K562 (cell line): Measurements from ENCODE around the gene CCDC9B. TPM values are rescaled to one million over a fixed set of nuclear protein-coding genes. Genes with fewer than 3 reads are reported as not detected.
A peak's percentile ranks its signal among the peaks of the same experiment; 100 is the strongest.

ENCODE experiments used
- ARID2 ChIP-seq: fragments of 450-650 bp; IDR thresholded peaks from 2 replicates; pipeline ENCODE4 v1.6.1; 2017; ENCODE audit warnings: antibody characterized with exemption, mild to moderate bottlenecking
- CBX8 ChIP-seq: fragments of 200-600 bp; sonication (generic); IDR thresholded peaks from 2 replicates; pipeline ENCODE4 v1.6.1; 2012; ENCODE audit warnings: borderline replicate concordance, mixed run types, low read depth, mild to moderate bottlenecking, moderate library complexity, mixed read lengths, low read length, control low read depth, inconsistent platforms; ENCODE audit not compliant: poor library complexity, severe bottlenecking; ENCODE audit errors: extremely low read depth
- FOXJ3 ChIP-seq: sonication (generic); formaldehyde crosslinking; IDR thresholded peaks from 2 replicates; pipeline ENCODE4 v1.4.0; 2020; ENCODE audit warnings: mild to moderate bottlenecking, missing genetic modification reagents
- GABPB2 ChIP-seq: fragments of 250-450 bp; sonication (Bioruptor Pico); conservative IDR thresholded peaks from 2 replicates; pipeline ENCODE4 v1.5.1; 2021; ENCODE audit warnings: mild to moderate bottlenecking
- JUNB ChIP-seq: fragments of 450-650 bp; formaldehyde crosslinking; conservative IDR thresholded peaks from 2 replicates; pipeline ENCODE4 v1.4.0; 2020; ENCODE audit warnings: mild to moderate bottlenecking
- KLF6 ChIP-seq: fragments of 250-450 bp; sonication (Bioruptor Pico); IDR thresholded peaks from 2 replicates; pipeline ENCODE4 v1.4.0; 2020; ENCODE audit warnings: mild to moderate bottlenecking, moderate library complexity, borderline replicate concordance
- NCOA2 ChIP-seq, 2 experiments: fragments of 450-650 bp; IDR thresholded peaks; 2 replicates each; pipeline ENCODE4 v1.6.1; 2018; ENCODE audit warnings: mild to moderate bottlenecking in 2 of 2, moderate library complexity in 1 of 2; ENCODE audit not compliant: partially characterized antibody in 2 of 2
- NCOA4 ChIP-seq: fragments of 450-650 bp; IDR thresholded peaks from 2 replicates; pipeline ENCODE4 v1.6.1; 2018; ENCODE audit warnings: mild to moderate bottlenecking; ENCODE audit not compliant: partially characterized antibody
- POLR3A ChIP-seq: IDR thresholded peaks from 2 replicates; pipeline ENCODE4 v1.6.1; 2011; ENCODE audit warnings: borderline replicate concordance, mild to moderate bottlenecking, moderate library complexity; ENCODE audit not compliant: insufficient read length, insufficient read depth; ENCODE audit errors: extremely low read depth
- RBM22 ChIP-seq: fragments of 200-400 bp; formaldehyde crosslinking; IDR thresholded peaks from 2 replicates; pipeline ENCODE4 v1.6.1; 2018; ENCODE audit warnings: low read length, low read depth; ENCODE audit not compliant: poor library complexity, severe bottlenecking
- SREBF1 ChIP-seq: fragments of 150-350 bp; IDR thresholded peaks from 2 replicates; pipeline ENCODE4 v1.6.1; 2014; ENCODE audit warnings: antibody characterized with exemption, low read depth, low read length, borderline replicate concordance
- TRIM28 ChIP-seq: fragments of 450-650 bp; IDR thresholded peaks from 2 replicates; pipeline ENCODE4 v1.6.1; 2017
- ZKSCAN1 ChIP-seq: fragments of 150-350 bp; IDR thresholded peaks from 2 replicates; pipeline ENCODE4 v1.6.1; 2016; ENCODE audit warnings: low read depth, low read length
- ZNF263 ChIP-seq: sonication (generic); formaldehyde crosslinking; IDR thresholded peaks from 2 replicates; pipeline ENCODE4 v1.8.0; 2022; ENCODE audit warnings: mild to moderate bottlenecking, missing genetic modification reagents, borderline replicate concordance
- ZNF589 ChIP-seq: fragments of 200-800 bp; sonication (Bioruptor generic); IDR thresholded peaks from 2 replicates; pipeline ENCODE4 v1.6.1; 2016; ENCODE audit warnings: low read depth, missing genetic modification characterization, missing compliant biosample characterization
- polyA plus RNA-seq, 8 experiments: library from polyadenylated mRNA; depleted of rRNA in 4 of 8; stranded (reverse) in 5 of 8; unstranded in 3 of 8; fragments of >200 nt; fragmentation: Nextera tagmentation in 2 of 8; fragmentation: Illumina TruSeq in 1 of 8; extraction: Ambion mirVana in 2 of 8; extraction: Trizol in 1 of 8; gene quantifications; 2 replicates each; pipeline versions ENCODE4 v1.2.1 to v1.2.3, GENCODE V29; 2011 to 2014; ENCODE audit warnings: inconsistent platforms in 1 of 8, missing spikeins in 1 of 8
- total RNA-seq, 7 experiments: library from RNA; depleted of rRNA in 6 of 7; stranded (reverse); fragments of >200 nt in 6 of 7; fragmentation: Illumina TruSeq in 2 of 7; extraction: Trizol in 2 of 7; gene quantifications; 2 replicates each; pipeline versions ENCODE4 v1.2.1 to v1.2.3, GENCODE V29; 2011 to 2021; ENCODE audit warnings: low replicate concordance in 1 of 7
- TF ChIP-seq, protein P1 (sequence below), 3 experiments: fragments of 200-800 bp in 1 of 3; sonication (Bioruptor generic) in 1 of 3; sonication (generic) in 1 of 3; formaldehyde crosslinking in 1 of 3; IDR thresholded peaks; 2 replicates each; pipeline versions ENCODE4 v1.6.1 to v1.8.0; 2016 to 2022; ENCODE audit warnings: mild to moderate bottlenecking in 2 of 3, missing compliant biosample characterization in 2 of 3, missing genetic modification characterization in 2 of 3, missing genetic modification reagents in 1 of 3
- TF ChIP-seq, protein P2 (sequence below): fragments of 250-450 bp; sonication (Bioruptor Pico); IDR thresholded peaks from 2 replicates; pipeline ENCODE4 v1.8.0; 2021; ENCODE audit warnings: moderate library complexity, mild to moderate bottlenecking, inconsistent platforms
- TF ChIP-seq, protein P3 (sequence below): sonication (generic); formaldehyde crosslinking; IDR thresholded peaks from 2 replicates; pipeline ENCODE4 v1.8.0; 2022; ENCODE audit warnings: missing genetic modification reagents, mild to moderate bottlenecking, moderate library complexity, borderline replicate concordance
- TF ChIP-seq, protein P4 (sequence below): fragments of 200-400 bp; formaldehyde crosslinking; IDR thresholded peaks from 2 replicates; pipeline ENCODE4 v1.6.1; 2017; ENCODE audit warnings: mild to moderate bottlenecking, low read depth, low read length, moderate library complexity

Gene CCDC9B
- total and polyA plus RNA-seq, 9 of the 15 experiments (the other 6 are each of a cell fraction or from before 2014, with no cell fraction given) = 0.01 to 0.47 (median 0.15) TPM; not detected in 1

DNA sequence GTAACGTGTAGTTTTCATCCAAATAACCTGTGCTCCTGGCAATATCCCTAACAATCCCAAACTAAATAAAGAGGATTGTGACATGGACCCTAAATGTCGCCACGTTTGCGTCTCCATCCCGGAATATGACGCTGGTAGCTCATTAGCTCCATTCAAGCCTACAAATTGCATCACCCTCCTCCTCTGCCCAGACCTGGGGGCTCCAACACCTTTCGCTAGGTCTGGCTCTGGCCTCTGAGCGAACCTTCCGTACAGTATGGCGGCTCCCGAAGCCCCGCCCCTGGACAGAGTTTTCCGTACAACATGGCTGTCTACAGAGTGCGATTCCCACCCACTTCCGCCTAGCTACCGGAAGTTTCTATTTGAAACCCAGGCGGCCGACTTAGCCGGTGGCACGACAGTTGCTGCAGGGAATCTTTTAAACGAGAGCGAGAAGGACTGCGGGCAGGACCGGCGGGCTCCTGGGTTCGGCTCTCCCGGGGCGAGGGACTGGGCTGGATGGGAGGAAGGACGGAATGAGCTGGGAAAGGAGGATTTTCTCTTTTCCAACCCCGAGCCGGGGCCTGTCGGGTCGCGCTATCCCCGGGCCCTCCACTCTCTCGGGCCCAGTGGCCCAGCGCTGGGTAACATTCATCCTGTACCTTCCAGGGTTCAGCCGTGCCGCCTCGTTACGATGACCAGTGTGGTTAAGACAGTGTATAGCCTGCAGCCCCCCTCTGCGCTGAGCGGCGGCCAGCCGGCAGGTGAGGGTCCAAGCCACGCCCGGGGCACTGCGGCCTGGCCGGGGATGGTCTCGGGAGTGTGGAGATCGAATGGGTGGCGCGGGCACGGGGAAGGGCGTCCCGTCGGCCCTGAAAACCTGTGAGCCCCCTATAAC, 42.1 kb upstream of the CCDC9B start, which contains the start of gene KNSTRN (continued):
- TF ChIP-seq, protein P1, sequence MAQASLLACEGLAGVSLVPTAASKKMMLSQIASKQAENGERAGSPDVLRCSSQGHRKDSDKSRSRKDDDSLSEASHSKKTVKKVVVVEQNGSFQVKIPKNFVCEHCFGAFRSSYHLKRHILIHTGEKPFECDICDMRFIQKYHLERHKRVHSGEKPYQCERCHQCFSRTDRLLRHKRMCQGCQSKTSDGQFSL (CRISPR knock-in tag; IDR thresholded peaks at IDR 0.05) = no peak; the same call in 1 of the 2 replicates
- TF ChIP-seq, protein P1 (tag; IDR thresholded peaks at IDR 0.05) = 0 out of 4 replicates have a peak, but pooled peaks of 1 of the 2 experiments have one; percentile 36
- TF ChIP-seq POLR3A (no peak), SREBF1 (no peak), ZKSCAN1 (peak; percentile 92), ARID2 (no peak), NCOA4 (no peak), JUNB (CRISPR knock-in tag) (no peak), ZNF589 (CRISPR knock-in tag) (no peak), CBX8 (no peak), RBM22 (no peak), TRIM28 (no peak), ZNF263 (CRISPR knock-in tag) (no peak), GABPB2 (CRISPR knock-in tag) (no peak), FOXJ3 (no peak), NCOA2 (IDR thresholded peaks at IDR 0.05; ENCODE audit: partially characterized antibody in 2 of 2) (no peak), KLF6 (CRISPR knock-in tag) (no peak)
- TF ChIP-seq, protein P2, sequence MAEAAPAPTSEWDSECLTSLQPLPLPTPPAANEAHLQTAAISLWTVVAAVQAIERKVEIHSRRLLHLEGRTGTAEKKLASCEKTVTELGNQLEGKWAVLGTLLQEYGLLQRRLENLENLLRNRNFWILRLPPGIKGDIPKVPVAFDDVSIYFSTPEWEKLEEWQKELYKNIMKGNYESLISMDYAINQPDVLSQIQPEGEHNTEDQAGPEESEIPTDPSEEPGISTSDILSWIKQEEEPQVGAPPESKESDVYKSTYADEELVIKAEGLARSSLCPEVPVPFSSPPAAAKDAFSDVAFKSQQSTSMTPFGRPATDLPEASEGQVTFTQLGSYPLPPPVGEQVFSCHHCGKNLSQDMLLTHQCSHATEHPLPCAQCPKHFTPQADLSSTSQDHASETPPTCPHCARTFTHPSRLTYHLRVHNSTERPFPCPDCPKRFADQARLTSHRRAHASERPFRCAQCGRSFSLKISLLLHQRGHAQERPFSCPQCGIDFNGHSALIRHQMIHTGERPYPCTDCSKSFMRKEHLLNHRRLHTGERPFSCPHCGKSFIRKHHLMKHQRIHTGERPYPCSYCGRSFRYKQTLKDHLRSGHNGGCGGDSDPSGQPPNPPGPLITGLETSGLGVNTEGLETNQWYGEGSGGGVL (CRISPR knock-in tag) = no peak
- TF ChIP-seq, protein P3, sequence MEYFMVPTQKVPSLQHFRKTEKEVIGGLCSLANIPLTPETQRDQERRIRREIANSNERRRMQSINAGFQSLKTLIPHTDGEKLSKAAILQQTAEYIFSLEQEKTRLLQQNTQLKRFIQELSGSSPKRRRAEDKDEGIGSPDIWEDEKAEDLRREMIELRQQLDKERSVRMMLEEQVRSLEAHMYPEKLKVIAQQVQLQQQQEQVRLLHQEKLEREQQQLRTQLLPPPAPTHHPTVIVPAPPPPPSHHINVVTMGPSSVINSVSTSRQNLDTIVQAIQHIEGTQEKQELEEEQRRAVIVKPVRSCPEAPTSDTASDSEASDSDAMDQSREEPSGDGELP (CRISPR knock-in tag) = peak; percentile 59; the same call in 1 of the 2 replicates
- TF ChIP-seq, protein P4, sequence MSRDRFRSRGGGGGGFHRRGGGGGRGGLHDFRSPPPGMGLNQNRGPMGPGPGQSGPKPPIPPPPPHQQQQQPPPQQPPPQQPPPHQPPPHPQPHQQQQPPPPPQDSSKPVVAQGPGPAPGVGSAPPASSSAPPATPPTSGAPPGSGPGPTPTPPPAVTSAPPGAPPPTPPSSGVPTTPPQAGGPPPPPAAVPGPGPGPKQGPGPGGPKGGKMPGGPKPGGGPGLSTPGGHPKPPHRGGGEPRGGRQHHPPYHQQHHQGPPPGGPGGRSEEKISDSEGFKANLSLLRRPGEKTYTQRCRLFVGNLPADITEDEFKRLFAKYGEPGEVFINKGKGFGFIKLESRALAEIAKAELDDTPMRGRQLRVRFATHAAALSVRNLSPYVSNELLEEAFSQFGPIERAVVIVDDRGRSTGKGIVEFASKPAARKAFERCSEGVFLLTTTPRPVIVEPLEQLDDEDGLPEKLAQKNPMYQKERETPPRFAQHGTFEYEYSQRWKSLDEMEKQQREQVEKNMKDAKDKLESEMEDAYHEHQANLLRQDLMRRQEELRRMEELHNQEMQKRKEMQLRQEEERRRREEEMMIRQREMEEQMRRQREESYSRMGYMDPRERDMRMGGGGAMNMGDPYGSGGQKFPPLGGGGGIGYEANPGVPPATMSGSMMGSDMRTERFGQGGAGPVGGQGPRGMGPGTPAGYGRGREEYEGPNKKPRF = no peak
